IMR-90 (cell line): ENCODE data around the gene GOLGA6A. TPM values are rescaled to one million over a fixed set of nuclear protein-coding genes. Genes with fewer than 3 reads are reported as not detected.
A peak's percentile ranks its signal among the peaks of the same experiment; 100 is the strongest.

Experiments used
- ATAC-seq: fragments of 200-7000 bp; cut with Tn5 transposase; 2 replicates; pipeline ENCODE4 v1.9.1; 2020; ENCODE audit warnings: low read depth, mild to moderate bottlenecking, moderate library complexity
- BruUV-seq: library from RNA; stranded (reverse); fragments of 400-500 nt; replicated peaks from 2 replicates; lab custom pipeline; 2021; lab: Mats Ljungman, UMichigan
- CTCF ChIA-PET: fragments of 300-600 bp; formaldehyde crosslinking; extraction: SDS; loops from one replicate; lab custom pipeline; 2021; ENCODE audit warnings: antibody characterized with exemption; lab: Yijun Ruan, JAX
- POLR2A ChIA-PET: fragments of 300-600 bp; sonication (Branson Sonifier 250); formaldehyde crosslinking; loops from one replicate; lab custom pipeline; 2022; ENCODE audit warnings: antibody characterized with exemption; ENCODE audit not compliant: unreplicated experiment; lab: Charles Lee
- DNase-seq: peaks from one replicate; pipeline ENCODE4 v3.0.0; 2013
- H2AFZ ChIP-seq: replicated peaks from 2 replicates; pipeline ENCODE3; 2013; ENCODE audit warnings: low read length, mild to moderate bottlenecking; ENCODE audit not compliant: poor library complexity
- H2AK5ac ChIP-seq: 2 replicates; pipeline ENCODE4 v1.6.1; 2013; ENCODE audit warnings: low read depth, low read length, inconsistent platforms
- H2AK9ac ChIP-seq: replicated peaks from 2 replicates; pipeline ENCODE3; 2013; ENCODE audit warnings: mild to moderate bottlenecking, low read depth, low read length, moderate library complexity; ENCODE audit not compliant: poor library complexity
- H2BK120ac ChIP-seq: 2 replicates; pipeline ENCODE4 v1.6.1; 2013; ENCODE audit warnings: low read depth, low read length, inconsistent platforms
- H2BK15ac ChIP-seq: 3 replicates; pipeline ENCODE4 v1.6.1; 2013; ENCODE audit warnings: low read depth, low read length, inconsistent platforms
- H2BK20ac ChIP-seq: 2 replicates; pipeline ENCODE4 v1.6.1; 2013; ENCODE audit warnings: low read depth, mild to moderate bottlenecking, inconsistent platforms, low read length, moderate library complexity
- H2BK5ac ChIP-seq: 2 replicates; pipeline ENCODE4 v1.6.1; 2013; ENCODE audit warnings: mild to moderate bottlenecking, low read depth, low read length, inconsistent platforms; ENCODE audit not compliant: poor library complexity, severe bottlenecking
- H3K14ac ChIP-seq: replicated peaks from 2 replicates; pipeline ENCODE4 v1.6.1; 2013; ENCODE audit warnings: low read depth, low read length, inconsistent platforms
- H3K18ac ChIP-seq: 2 replicates; pipeline ENCODE4 v1.6.1; 2013; ENCODE audit warnings: low read depth, low read length, control low read depth
- H3K23ac ChIP-seq: 2 replicates; pipeline ENCODE4 v1.6.1; 2013; ENCODE audit warnings: low read depth, low read length, inconsistent platforms
- H3K27ac ChIP-seq: 2 replicates; pipeline ENCODE4 v1.5.1; 2013; ENCODE audit warnings: mild to moderate bottlenecking, control low read depth, low read length; ENCODE audit not compliant: insufficient read depth
- H3K27me3 ChIP-seq: 2 replicates; pipeline ENCODE4 v1.6.1; 2013; ENCODE audit warnings: low read length; ENCODE audit not compliant: control insufficient read depth, insufficient read depth
- H3K36me3 ChIP-seq: 2 replicates; pipeline ENCODE4 v1.6.1; 2013; ENCODE audit warnings: low read length, mixed read lengths; ENCODE audit not compliant: control insufficient read depth, insufficient read depth
- H3K4ac ChIP-seq: 2 replicates; pipeline ENCODE4 v1.6.1; 2013; ENCODE audit warnings: low read depth, low read length, inconsistent platforms
- H3K4me1 ChIP-seq: 2 replicates; pipeline ENCODE4 v1.6.1; 2013; ENCODE audit warnings: low read length, mixed read lengths; ENCODE audit not compliant: control insufficient read depth, insufficient read depth
- H3K4me2 ChIP-seq: 2 replicates; pipeline ENCODE4 v1.6.1; 2013; ENCODE audit warnings: low read depth, mild to moderate bottlenecking, control low read depth, low read length, moderate library complexity
- H3K4me3 ChIP-seq: 2 replicates; pipeline ENCODE4 v1.5.1; 2013; ENCODE audit warnings: low read depth, mild to moderate bottlenecking, control low read depth, low read length, moderate library complexity; ENCODE audit not compliant: insufficient read depth
- H3K56ac ChIP-seq: 2 replicates; pipeline ENCODE4 v1.6.1; 2013; ENCODE audit warnings: low read length, inconsistent platforms; ENCODE audit not compliant: insufficient read depth; ENCODE audit errors: extremely low read depth
- H3K79me1 ChIP-seq, 2 experiments: 2 replicates each; pipeline ENCODE4 v1.6.1; 2013; ENCODE audit warnings: low read length in 2 of 2, inconsistent platforms in 1 of 2, low read depth in 1 of 2
- H3K9ac ChIP-seq: 2 replicates; pipeline ENCODE4 v1.6.1; 2013; ENCODE audit warnings: low read depth, low read length, control low read depth
- H3K9me1 ChIP-seq: 2 replicates; pipeline ENCODE4 v1.6.1; 2013; ENCODE audit warnings: low read length, inconsistent platforms; ENCODE audit not compliant: insufficient read depth
- H3K9me3 ChIP-seq: 2 replicates; pipeline ENCODE4 v1.6.1; 2013; ENCODE audit warnings: low read length; ENCODE audit not compliant: control insufficient read depth, insufficient read depth
- H4K20me1 ChIP-seq: 2 replicates; pipeline ENCODE4 v1.6.1; 2013; ENCODE audit warnings: low read length, inconsistent platforms; ENCODE audit not compliant: insufficient read depth
- H4K5ac ChIP-seq: 2 replicates; pipeline ENCODE4 v1.6.1; 2013; ENCODE audit warnings: mild to moderate bottlenecking, low read depth, low read length, control low read depth
- H4K8ac ChIP-seq, 2 experiments: 2 replicates each; pipeline ENCODE4 v1.6.1; 2013; ENCODE audit warnings: low read depth in 2 of 2, low read length in 2 of 2, control low read depth in 1 of 2, inconsistent platforms in 1 of 2
- H4K91ac ChIP-seq: 2 replicates; pipeline ENCODE4 v1.6.1; 2013; ENCODE audit warnings: low read depth, low read length, inconsistent platforms; ENCODE audit not compliant: insufficient read depth
- BHLHE40 ChIP-seq: fragments of 150-350 bp; IDR thresholded peaks from 2 replicates; pipeline ENCODE4 v1.6.1; 2016; ENCODE audit warnings: mild to moderate bottlenecking, low read depth, low read length
- CEBPB ChIP-seq: IDR thresholded peaks from 2 replicates; pipeline ENCODE4 v1.6.1; 2012; ENCODE audit warnings: low read depth, low read length, improper control_type of control experiment
- CHD1 ChIP-seq: IDR thresholded peaks from 2 replicates; pipeline ENCODE4 v1.6.1; 2012; ENCODE audit warnings: low read depth, low read length, improper control_type of control experiment
- CTCF ChIP-seq: conservative IDR thresholded peaks from 2 replicates; pipeline ENCODE4 v1.5.1; 2012; ENCODE audit warnings: mild to moderate bottlenecking, low read depth, low read length, improper control_type of control experiment
- ELK1 ChIP-seq: fragments of 150-350 bp; IDR thresholded peaks from 2 replicates; pipeline ENCODE4 v1.6.1; 2016; ENCODE audit warnings: low read depth, mild to moderate bottlenecking, low read length, moderate library complexity, borderline replicate concordance
- FOS ChIP-seq: fragments of 150-350 bp; IDR thresholded peaks from 2 replicates; pipeline ENCODE4 v1.6.1; 2016; ENCODE audit warnings: low read depth, low read length
- MAFK ChIP-seq: IDR thresholded peaks from 2 replicates; pipeline ENCODE4 v1.6.1; 2012; ENCODE audit warnings: low read depth, low read length, improper control_type of control experiment
- MAZ ChIP-seq: IDR thresholded peaks from 2 replicates; pipeline ENCODE4 v1.6.1; 2012; ENCODE audit warnings: low read depth, mild to moderate bottlenecking, low read length, improper control_type of control experiment, moderate library complexity, borderline replicate concordance
- MXI1 ChIP-seq: IDR thresholded peaks from 2 replicates; pipeline ENCODE4 v1.6.1; 2012; ENCODE audit warnings: low read depth, mild to moderate bottlenecking, low read length, moderate library complexity, borderline replicate concordance
- NFE2L2 ChIP-seq: fragments of 150-350 bp; IDR thresholded peaks from 2 replicates; pipeline ENCODE4 v1.6.1; 2016; ENCODE audit warnings: low read depth, mild to moderate bottlenecking, low read length
- POLR2A ChIP-seq: IDR thresholded peaks from 2 replicates; pipeline ENCODE4 v1.6.1; 2012; ENCODE audit warnings: mild to moderate bottlenecking, low read depth, low read length
- RAD21 ChIP-seq: IDR thresholded peaks from 2 replicates; pipeline ENCODE4 v1.6.1; 2012; ENCODE audit warnings: low read length, improper control_type of control experiment
- RCOR1 ChIP-seq: IDR thresholded peaks from 2 replicates; pipeline ENCODE4 v1.6.1; 2012; ENCODE audit warnings: mild to moderate bottlenecking, low read length, improper control_type of control experiment; ENCODE audit not compliant: insufficient replicate concordance
- RFX5 ChIP-seq: IDR thresholded peaks from 2 replicates; pipeline ENCODE4 v1.8.0; 2012; ENCODE audit warnings: low read depth, mild to moderate bottlenecking, low read length, moderate library complexity
- SMC3 ChIP-seq: fragments of 150-350 bp; IDR thresholded peaks from 2 replicates; pipeline ENCODE4 v1.6.1; 2016; ENCODE audit warnings: low read depth, mild to moderate bottlenecking, antibody characterized with exemption, low read length, moderate library complexity
- USF2 ChIP-seq: fragments of 150-350 bp; IDR thresholded peaks from 2 replicates; pipeline ENCODE4 v1.6.1; 2017; ENCODE audit warnings: mild to moderate bottlenecking, antibody characterized with exemption, low read length, low read depth
- WGBS, 2 experiments: methylation state at CpG; one replicate each; pipeline versions ENCODE4 v1.1.5 to v1.1.7; 2013; ENCODE audit warnings: missing lambda C conversion rate in 2 of 2; ENCODE audit not compliant: insufficient read length in 1 of 2; ENCODE audit errors: extremely low coverage in 2 of 2; 5-methylcytosine and 5-hydroxymethylcytosine counted together
- dilution Hi-C: fragments of 300-500 bp; cut with HindIII; formaldehyde crosslinking; loops from one replicate; pipeline ENCODE4 v1.14.3; 2018; ENCODE audit warnings: low sequenced_read_pairs; ENCODE audit not compliant: unreplicated experiment
- in situ Hi-C: fragments of 300-500 bp; cut with MboI; formaldehyde crosslinking; loops from 3 replicates; pipeline ENCODE4 v1.14.3; 2019; ENCODE audit warnings: low sequenced_read_pairs, inconsistent platforms, mixed read lengths
- intact Hi-C: fragments of 100-400 bp; cut with micrococcal nuclease; formaldehyde crosslinking; loops from 2 replicates; pipeline ENCODE4 v1.10.0; 2022
- polyA plus RNA-seq, 3 experiments: library from polyadenylated mRNA; depleted of rRNA; stranded (reverse); fragments of >200 nt; gene quantifications; 2 replicates each; pipeline ENCODE4 v1.2.3, GENCODE V29; 2012; ENCODE audit warnings: low replicate concordance in 1 of 3
- total RNA-seq: library from RNA; depleted of rRNA; stranded (reverse); fragments of >200 nt; gene quantifications from 2 replicates; pipeline ENCODE4 v1.2.3, GENCODE V29; 2012

Gene GOLGA6A
- total and polyA plus RNA-seq, 2 of the 4 experiments (the other 2 are of a cell fraction): not detected

GRCh38 chr15:74053517-74053916 lies 28.8 kb downstream of the GOLGA6A start:
- peak overlapping the region; percentile 74 for H3K14ac ChIP-seq
- H4K20me1 ChIP-seq: no peaks in the 10 kb centered on the region
- no peak overlapping the region for H2AK9ac ChIP-seq
- peaks cover 0 to 5% of the 10 kb centered on the region in 2 experiments; a peak in 2 of 4 replicates for H3K79me1 ChIP-seq
- H3K36me3 ChIP-seq: no peaks in the 10 kb centered on the region
- DNase-seq (no peak), ATAC-seq (no peak)
- H2BK5ac ChIP-seq: no peak overlapping the region
- H4K91ac ChIP-seq: peak overlapping the region; percentile 88
- peak overlapping the region; percentile 87 for H2BK20ac ChIP-seq
- in situ Hi-C loops (loop anchor here (5.0 kb wide), 1 partner anchor 269 kb away; no protein-coding TSS in a partner anchor), dilution Hi-C loops (no loop called here), intact Hi-C loops (loop anchor here (5.0 kb wide), 1 partner anchor 81 kb away; no protein-coding TSS in a partner anchor)
- H2BK120ac ChIP-seq: peak overlapping the region; percentile 83
- peak overlapping the region; percentile 4; the same call in 1 of the 2 replicates for H3K9ac ChIP-seq
- peaks cover 2% of the 10 kb centered on the region for H3K27me3 ChIP-seq
- peaks cover 14% of the 10 kb centered on the region for H3K9me1 ChIP-seq
- no peak overlapping the region for H3K4me3 ChIP-seq
- peak overlapping the region; percentile 34 for H2AFZ ChIP-seq
- POLR2A ChIA-PET: no interaction called here
- H3K4ac ChIP-seq: peak overlapping the region; percentile 82
- H4K5ac ChIP-seq: peak overlapping the region; percentile 62
- CTCF ChIA-PET: interaction anchor here (0.6 to 2.1 kb wide), 7 partner anchors 13 to 268 kb away, joined by 3 to 18 read pairs (median 4); partner anchors contain the start of gene PML
- H3K4me2 ChIP-seq: peak overlapping the region; percentile 3; the same call in 1 of the 2 replicates
- peak overlapping the region; percentile 42 for H3K18ac ChIP-seq
- H2AK5ac ChIP-seq: peak overlapping the region; percentile 91
- peak overlapping the region; percentile 79; the same call in 2 of the 3 replicates for H2BK15ac ChIP-seq
- no CpG with 5 or more reads among the region's 15 CpGs for WGBS, 2 experiments
- H4K8ac ChIP-seq: peak overlapping the region; percentile 33 to 85; a peak in 2 of 4 replicates
- no peak for TF ChIP-seq CTCF
- no peak for TF ChIP-seq CEBPB
- TF ChIP-seq POLR2A: no peak
- TF ChIP-seq MXI1: no peak
- no peak for TF ChIP-seq MAZ
- TF ChIP-seq RFX5: no peak
- no peak for TF ChIP-seq CHD1
- no peak for TF ChIP-seq FOS
- no peak for TF ChIP-seq ELK1
- no peak for TF ChIP-seq USF2
- no peak for TF ChIP-seq RCOR1
- no peak for TF ChIP-seq NFE2L2
- no peak for TF ChIP-seq MAFK
- no peak for TF ChIP-seq RAD21
- TF ChIP-seq SMC3: no peak
- no peak for TF ChIP-seq BHLHE40
- no TSS peak for BruUV-seq
- H3K4me1 ChIP-seq: peaks cover 26% of the 10 kb centered on the region
- H3K23ac ChIP-seq: peak overlapping the region; percentile 38; the same call in 1 of the 2 replicates
- no peaks in the 10 kb centered on the region for H3K9me3 ChIP-seq
- H3K56ac ChIP-seq: no peak overlapping the region
- H3K27ac ChIP-seq: peak overlapping the region; percentile 6; the same call in 1 of the 2 replicates
